HG02981 (cell line): ENCODE results near the gene UBE3C.
"Not testable (repeated sequence)": the region's sequence is repeated elsewhere in the genome, so short reads cannot be mapped to it uniquely, and the experiment has no call there.

Experiments
- ATAC-seq: cut with Tn5 transposase; IDR thresholded peaks from one replicate; pipeline ENCODE4 v1.9.1; 2021; ENCODE audit warnings: mild to moderate bottlenecking, moderate library complexity; ENCODE audit not compliant: unreplicated experiment

The UBE3C gene

GRCh38 chr7:157269341-157270059 lies 130.8 kb downstream of the UBE3C start:
- no peak for ATAC-seq

- no peak for ATAC-seq
Observed at GRCh38 chr7:157270060-157270444, 131.3 kb downstream of the UBE3C start.

GRCh38 chr7:157271315-157271990 lies 132.7 kb downstream of the UBE3C start:
- no peak for ATAC-seq

GRCh38 chr7:157271991-157272324 lies 133.2 kb downstream of the UBE3C start:
- ATAC-seq = no peak

GRCh38 chr7:157272351-157273207 lies 133.9 kb downstream of the UBE3C start:
- no peak for ATAC-seq

GRCh38 chr7:157273208-157274093 lies 134.7 kb downstream of the UBE3C start:
- ATAC-seq = peak; percentile 73

- not testable (repeated sequence) for ATAC-seq
Observed at GRCh38 chr7:157274094-157274634, 135.4 kb downstream of the UBE3C start.

GRCh38 chr7:157274991-157275427 lies 136.3 kb downstream of the UBE3C start:
- no peak for ATAC-seq

GRCh38 chr7:157276091-157276561 lies 137.4 kb downstream of the UBE3C start:
- ATAC-seq = no peak

- no peak for ATAC-seq
Observed at GRCh38 chr7:157276731-157277562, 138.2 kb downstream of the UBE3C start.

- not testable (repeated sequence) for ATAC-seq
Observed at GRCh38 chr7:157277568-157277967, 138.8 kb downstream of the UBE3C start.

- no peak for ATAC-seq
Observed at GRCh38 chr7:157278167-157278790, 139.6 kb downstream of the UBE3C start.

GRCh38 chr7:157278791-157279724 lies 140.3 kb downstream of the UBE3C start:
- peak; percentile 46 for ATAC-seq

- no peak for ATAC-seq
Observed at GRCh38 chr7:157279741-157280215, 141.1 kb downstream of the UBE3C start.

GRCh38 chr7:157280216-157280841 lies 141.6 kb downstream of the UBE3C start:
- ATAC-seq = no peak

- no peak for ATAC-seq
Observed at GRCh38 chr7:157281221-157281998, 142.7 kb downstream of the UBE3C start.
